Measurements from ENCODE around the gene TMEM53. TPM values are rescaled to one million over a fixed set of nuclear protein-coding genes. Genes with fewer than 3 reads are reported as not detected.

TMEM53 gene
- total and polyA plus RNA-seq, 8 donors, result 2.6 to 10.4 (median 4.5) TPM

GRCh38 chr1:44649788-44650158, 24.5 kb downstream of the TMEM53 start:
- no peak for FAIRE-seq
- H3K27me3 ChIP-seq, result no peaks in the 10 kb centered on the region

GRCh38 chr1:44648529-44649250, 25.6 kb downstream of the TMEM53 start:
- intact Hi-C loops (cut with DNase I), result no loop called here

More at GRCh38 chr1:44649788-44650158, 24.5 kb downstream of the TMEM53 start:
- 90 to 93% methylated on average over 13 of the region's 13 CpGs for WGBS, 2 donors
- Histone ChIP-seq H3K27ac (no peak overlapping the region), H3K4me3 (no peak overlapping the region), H3K4me1 (no peaks in the 10 kb centered on the region), H3K36me3 (peaks cover 0 to 30% (median 11%) of the 10 kb centered on the region in 3 donors), H3K9me3 (no peaks in the 10 kb centered on the region)
- DNase-seq (peak in 2 of 6 donors; percentile 18 to 48), ATAC-seq (no peak)
- intact Hi-C loops (cut with DNase I), result loop anchor here in 2 of 3 donors (1.0 to 10.0 kb wide), 2 partner anchors 55 to 270 kb away; no protein-coding TSS in a partner anchor
- no peak for TF ChIP-seq CTCF (IDR thresholded peaks at IDR 0.05)

GRCh38 chr1:44647896-44648295, 26.4 kb downstream of the TMEM53 start:
- DNase-seq, result peak in 2 of 6 donors; percentile 7 to 9
- no peak for FAIRE-seq
- TF ChIP-seq CTCF (IDR thresholded peaks at IDR 0.05), result no peak
- WGBS, 2 donors, result 88 to 95% methylated on average over 2 of the region's 2 CpGs
- no peaks in the 10 kb centered on the region for H3K9me3 ChIP-seq
- H3K27me3 ChIP-seq, result no peaks in the 10 kb centered on the region
- no peak overlapping the region for H3K4me3 ChIP-seq
- H3K27ac ChIP-seq, result no peak overlapping the region
- intact Hi-C loops (cut with DNase I), result no loop called here
- no peak for ATAC-seq
- peaks cover 0 to 36% (median 11%) of the 10 kb centered on the region in 3 donors for H3K36me3 ChIP-seq
- no peaks in the 10 kb centered on the region for H3K4me1 ChIP-seq

More at GRCh38 chr1:44648529-44649250, 25.6 kb downstream of the TMEM53 start:
- H3K4me1 ChIP-seq, result no peaks in the 10 kb centered on the region
- no peaks in the 10 kb centered on the region for H3K9me3 ChIP-seq
- H3K27me3 ChIP-seq, result no peaks in the 10 kb centered on the region
- FAIRE-seq (no peak), DNase-seq (peak in 2 of 6 donors; percentile 10 to 39), ATAC-seq (no peak)
- peaks cover 0 to 34% (median 11%) of the 10 kb centered on the region in 3 donors for H3K36me3 ChIP-seq
- H3K27ac ChIP-seq, result no peak overlapping the region
- WGBS, 2 donors, result 87 to 92% methylated on average over 13 of the region's 13 CpGs
- H3K4me3 ChIP-seq, result no peak overlapping the region
- TF ChIP-seq CTCF (IDR thresholded peaks at IDR 0.05), result no peak

GRCh38 chr1:44646261-44647110, 27.8 kb downstream of the TMEM53 start:
- TF ChIP-seq CTCF (IDR thresholded peaks at IDR 0.05), result no peak
- 88 to 92% methylated on average over 28 of the region's 28 CpGs for WGBS, 2 donors
- DNase-seq, result peak in 2 of 6 donors; percentile 12 to 40
- H3K9me3 ChIP-seq, result no peaks in the 10 kb centered on the region
- intact Hi-C loops (cut with DNase I), result no loop called here
- H3K27ac ChIP-seq, result no peak overlapping the region
- FAIRE-seq, result no peak
- H3K4me3 ChIP-seq, result no peak overlapping the region
- no peaks in the 10 kb centered on the region for H3K4me1 ChIP-seq
- no peak for ATAC-seq
- H3K27me3 ChIP-seq, result no peaks in the 10 kb centered on the region
- H3K36me3 ChIP-seq, result peaks cover 0 to 42% (median 11%) of the 10 kb centered on the region in 3 donors
